Measurements from ENCODE around the gene LINC01488. TPM values are rescaled to one million over a fixed set of nuclear protein-coding genes. Genes with fewer than 3 reads are reported as not detected.

Gene LINC01488
- total RNA-seq, 3 donors from 2014 or later = not detected

DNA sequence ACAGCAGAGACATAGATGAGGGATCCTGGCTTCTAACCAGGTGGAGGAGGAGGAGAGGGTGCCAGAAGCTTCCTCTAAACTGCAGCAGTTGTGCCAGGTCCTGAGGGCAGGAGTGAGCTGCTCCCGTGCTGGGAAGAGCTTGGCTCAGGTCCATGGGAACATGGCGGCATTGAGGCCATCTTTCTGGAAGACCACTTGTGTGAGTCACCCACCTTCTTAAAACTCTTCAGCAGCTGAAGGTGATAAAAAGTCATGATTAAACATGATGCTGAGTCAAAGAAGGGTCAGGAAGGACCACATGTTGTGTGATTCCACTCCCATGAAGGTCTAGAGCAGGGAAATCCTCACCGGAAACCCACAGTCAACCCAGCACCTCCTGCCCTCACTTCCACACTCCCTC, 35.1 kb downstream of the LINC01488 start:
- no peak for DNase-seq (ENCODE audit: low spot score in 2 of 2)
- no peak overlapping the region for H3K27ac ChIP-seq
- intact Hi-C loops (cut with DNase I; ENCODE audit: low total_unique reads) = no loop called here

GRCh38 chr11:69518081-69518950, 36.9 kb downstream of the LINC01488 start:
- no peaks in the 10 kb centered on the region for H3K9me3 ChIP-seq
- no peak for TF ChIP-seq CTCF (IDR thresholded peaks at IDR 0.05)
- TF ChIP-seq POLR2AphosphoS5 (IDR thresholded peaks at IDR 0.05) = no peak
- no peak for TF ChIP-seq POLR2A (IDR thresholded peaks at IDR 0.05)
- H3K36me3 ChIP-seq = no peaks in the 10 kb centered on the region
- intact Hi-C loops (cut with DNase I; ENCODE audit: low total_unique reads) = no loop called here
- DNase-seq (ENCODE audit: low spot score in 2 of 2) = no peak
- H3K4me1 ChIP-seq = no peaks in the 10 kb centered on the region
- no peak overlapping the region for H3K4me3 ChIP-seq
- H3K27me3 ChIP-seq = no peaks in the 10 kb centered on the region
- H3K27ac ChIP-seq = no peak overlapping the region

More for the DNA sequence above, 35.1 kb downstream of the LINC01488 start:
- TF ChIP-seq POLR2A (IDR thresholded peaks at IDR 0.05) (no peak), CTCF (IDR thresholded peaks at IDR 0.05) (no peak), POLR2AphosphoS5 (IDR thresholded peaks at IDR 0.05) (no peak)
- Histone ChIP-seq H3K27me3 (no peaks in the 10 kb centered on the region), H3K4me3 (no peak overlapping the region), H3K9me3 (no peaks in the 10 kb centered on the region), H3K36me3 (no peaks in the 10 kb centered on the region), H3K4me1 (no peaks in the 10 kb centered on the region)

- Histone ChIP-seq H3K4me1 (peaks cover 3 to 9% of the 10 kb centered on the region in 2 donors), H3K4me3 (no peak overlapping the region), H3K36me3 (no peaks in the 10 kb centered on the region), H3K9me3 (no peaks in the 10 kb centered on the region), H3K27me3 (no peaks in the 10 kb centered on the region), H3K27ac (no peak overlapping the region)
- intact Hi-C loops (cut with DNase I; ENCODE audit: low total_unique reads) = no loop called here
- TF ChIP-seq POLR2AphosphoS5 (IDR thresholded peaks at IDR 0.05) (no peak), POLR2A (IDR thresholded peaks at IDR 0.05) (no peak), CTCF (IDR thresholded peaks at IDR 0.05) (no peak)
- DNase-seq (ENCODE audit: low spot score in 2 of 2) = no peak
Measured at GRCh38 chr11:69520186-69520916, 38.9 kb downstream of the LINC01488 start.

GRCh38 chr11:69521457-69521856, 40.0 kb downstream of the LINC01488 start:
- intact Hi-C loops (cut with DNase I; ENCODE audit: low total_unique reads) = no loop called here
- no peak overlapping the region for H3K4me3 ChIP-seq
- H3K36me3 ChIP-seq = no peaks in the 10 kb centered on the region
- no peaks in the 10 kb centered on the region for H3K27me3 ChIP-seq
- H3K4me1 ChIP-seq = peaks cover 3 to 9% of the 10 kb centered on the region in 2 donors
- no peak for TF ChIP-seq POLR2AphosphoS5 (IDR thresholded peaks at IDR 0.05)
- TF ChIP-seq CTCF (IDR thresholded peaks at IDR 0.05) = no peak
- no peak for TF ChIP-seq POLR2A (IDR thresholded peaks at IDR 0.05)
- H3K27ac ChIP-seq = no peak overlapping the region
- no peak for DNase-seq (ENCODE audit: low spot score in 2 of 2)
- H3K9me3 ChIP-seq = no peaks in the 10 kb centered on the region

GRCh38 chr11:69523453-69523852, 42.0 kb downstream of the LINC01488 start:
- no peaks in the 10 kb centered on the region for H3K36me3 ChIP-seq
- no peaks in the 10 kb centered on the region for H3K9me3 ChIP-seq
- intact Hi-C loops (cut with DNase I; ENCODE audit: low total_unique reads) = no loop called here
- no peaks in the 10 kb centered on the region for H3K27me3 ChIP-seq
- H3K4me1 ChIP-seq = peaks cover 3 to 9% of the 10 kb centered on the region in 2 donors
- H3K4me3 ChIP-seq = no peak overlapping the region
- TF ChIP-seq POLR2AphosphoS5 (IDR thresholded peaks at IDR 0.05) (no peak), POLR2A (IDR thresholded peaks at IDR 0.05) (no peak), CTCF (IDR thresholded peaks at IDR 0.05) (no peak)
- no peak for DNase-seq (ENCODE audit: low spot score in 2 of 2)
- no peak overlapping the region for H3K27ac ChIP-seq

Measured in breast epithelium (tissue), 4 donors.